IPS-18c (cell line): ENCODE measurements around the gene FTO.
"Not testable (repeated sequence)": the region's sequence is repeated elsewhere in the genome, so short reads cannot be mapped to it uniquely, and the experiment has no call there.

Experiments used
- H3K4me3 ChIP-seq: 2 replicates; pipeline ENCODE4 v1.7.0; 2013; ENCODE audit warnings: low read depth, mild to moderate bottlenecking, low read length, moderate library complexity; ENCODE audit not compliant: insufficient read depth
- H3K9me3 ChIP-seq: one replicate; pipeline ENCODE4 v1.6.1; 2013; ENCODE audit warnings: mild to moderate bottlenecking, low read length, moderate library complexity; ENCODE audit not compliant: control insufficient read depth, insufficient read depth

FTO gene

GRCh38 chr16:54175169-54175551, 471.2 kb downstream of the FTO start:
- no peaks in the 10 kb centered on the region for H3K9me3 ChIP-seq
- no peak overlapping the region for H3K4me3 ChIP-seq

GRCh38 chr16:54175552-54176375, 471.8 kb downstream of the FTO start:
- no peaks in the 10 kb centered on the region for H3K9me3 ChIP-seq
- no peak overlapping the region for H3K4me3 ChIP-seq

GRCh38 chr16:54176376-54176901, 472.5 kb downstream of the FTO start:
- peaks cover 4% of the 10 kb centered on the region for H3K9me3 ChIP-seq
- H3K4me3 ChIP-seq, result no peak overlapping the region

- H3K4me3 ChIP-seq, result no peak overlapping the region
- peaks cover 4% of the 10 kb centered on the region for H3K9me3 ChIP-seq
Observed at GRCh38 chr16:54177052-54177861, 473.3 kb downstream of the FTO start.

- Histone ChIP-seq H3K4me3 (no peak overlapping the region), H3K9me3 (peaks cover 4% of the 10 kb centered on the region)
Observed at GRCh38 chr16:54177862-54178477, 474.0 kb downstream of the FTO start.

- Histone ChIP-seq H3K4me3 (no peak overlapping the region), H3K9me3 (peaks cover 4% of the 10 kb centered on the region)
Observed at GRCh38 chr16:54178478-54178976, 474.6 kb downstream of the FTO start.

GRCh38 chr16:54180421-54181359, 476.7 kb downstream of the FTO start:
- Histone ChIP-seq H3K9me3 (peaks cover 4% of the 10 kb centered on the region), H3K4me3 (no peak overlapping the region)

GRCh38 chr16:54181683-54182329, 477.9 kb downstream of the FTO start:
- H3K4me3 ChIP-seq, H3K9me3 ChIP-seq: not testable (repeated sequence)

- Histone ChIP-seq H3K4me3 (no peak overlapping the region), H3K9me3 (peaks cover 4% of the 10 kb centered on the region)
Observed at GRCh38 chr16:54185045-54185444, 481.1 kb downstream of the FTO start.

- Histone ChIP-seq H3K4me3 (no peak overlapping the region), H3K9me3 (no peaks in the 10 kb centered on the region)
Observed at GRCh38 chr16:54191163-54191562, 487.2 kb downstream of the FTO start.

- H3K4me3 ChIP-seq, result no peak overlapping the region
- H3K9me3 ChIP-seq, result no peaks in the 10 kb centered on the region
Observed at GRCh38 chr16:54191592-54191991, 487.6 kb downstream of the FTO start.

- H3K9me3 ChIP-seq, result no peaks in the 10 kb centered on the region
- H3K4me3 ChIP-seq, result no peak overlapping the region
Observed at GRCh38 chr16:54193013-54193664, 489.2 kb downstream of the FTO start.

- Histone ChIP-seq H3K4me3 (peak overlapping the region; percentile 40; the same call in 1 of the 2 replicates), H3K9me3 (no peaks in the 10 kb centered on the region)
Observed at GRCh38 chr16:54193665-54194333, 489.8 kb downstream of the FTO start.

GRCh38 chr16:54194334-54194743, 490.4 kb downstream of the FTO start:
- H3K4me3 ChIP-seq, result peak overlapping the region; percentile 40; the same call in 1 of the 2 replicates
- no peaks in the 10 kb centered on the region for H3K9me3 ChIP-seq

GRCh38 chr16:54197758-54198157, 493.8 kb downstream of the FTO start:
- Histone ChIP-seq H3K9me3 (no peaks in the 10 kb centered on the region), H3K4me3 (no peak overlapping the region)
